GM13976 (cell line): Measurements from ENCODE around the gene SH2D4B.

Experiments
- DNase-seq: peaks from one replicate; pipeline ENCODE4 v3.0.0; 2012; ENCODE audit warnings: low spot score
- in situ Hi-C: fragments of 300-500 bp; cut with MboI; formaldehyde crosslinking; loops from one replicate; pipeline ENCODE4 v1.12.0; 2022; ENCODE audit warnings: low sequenced_read_pairs, mixed read lengths, inconsistent platforms; ENCODE audit not compliant: unreplicated experiment
- TF ChIP-seq, protein P1 (sequence below): IDR thresholded peaks from 2 replicates; pipeline ENCODE4 v1.5.1; 2012; ENCODE audit warnings: borderline replicate concordance, mild to moderate bottlenecking; ENCODE audit not compliant: insufficient read depth; ENCODE audit errors: extremely low read depth, missing control alignments, control extremely low read depth

Gene SH2D4B

GRCh38 chr10:80537736-80538480 lies at the start of gene SH2D4B:
TSS of gene SH2D4B (plus strand) at chr10:80537902. CDS start at chr10:80538332, 430 bp downstream.
- no peak for DNase-seq
- in situ Hi-C loops = no loop called here
- TF ChIP-seq, protein P1, sequence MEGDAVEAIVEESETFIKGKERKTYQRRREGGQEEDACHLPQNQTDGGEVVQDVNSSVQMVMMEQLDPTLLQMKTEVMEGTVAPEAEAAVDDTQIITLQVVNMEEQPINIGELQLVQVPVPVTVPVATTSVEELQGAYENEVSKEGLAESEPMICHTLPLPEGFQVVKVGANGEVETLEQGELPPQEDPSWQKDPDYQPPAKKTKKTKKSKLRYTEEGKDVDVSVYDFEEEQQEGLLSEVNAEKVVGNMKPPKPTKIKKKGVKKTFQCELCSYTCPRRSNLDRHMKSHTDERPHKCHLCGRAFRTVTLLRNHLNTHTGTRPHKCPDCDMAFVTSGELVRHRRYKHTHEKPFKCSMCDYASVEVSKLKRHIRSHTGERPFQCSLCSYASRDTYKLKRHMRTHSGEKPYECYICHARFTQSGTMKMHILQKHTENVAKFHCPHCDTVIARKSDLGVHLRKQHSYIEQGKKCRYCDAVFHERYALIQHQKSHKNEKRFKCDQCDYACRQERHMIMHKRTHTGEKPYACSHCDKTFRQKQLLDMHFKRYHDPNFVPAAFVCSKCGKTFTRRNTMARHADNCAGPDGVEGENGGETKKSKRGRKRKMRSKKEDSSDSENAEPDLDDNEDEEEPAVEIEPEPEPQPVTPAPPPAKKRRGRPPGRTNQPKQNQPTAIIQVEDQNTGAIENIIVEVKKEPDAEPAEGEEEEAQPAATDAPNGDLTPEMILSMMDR = no peak

- in situ Hi-C loops = no loop called here
- TF ChIP-seq, protein P1 = no peak
- no peak for DNase-seq
Measured at GRCh38 chr10:80488539-80489066, 49.1 kb upstream of the SH2D4B start.

DNA sequence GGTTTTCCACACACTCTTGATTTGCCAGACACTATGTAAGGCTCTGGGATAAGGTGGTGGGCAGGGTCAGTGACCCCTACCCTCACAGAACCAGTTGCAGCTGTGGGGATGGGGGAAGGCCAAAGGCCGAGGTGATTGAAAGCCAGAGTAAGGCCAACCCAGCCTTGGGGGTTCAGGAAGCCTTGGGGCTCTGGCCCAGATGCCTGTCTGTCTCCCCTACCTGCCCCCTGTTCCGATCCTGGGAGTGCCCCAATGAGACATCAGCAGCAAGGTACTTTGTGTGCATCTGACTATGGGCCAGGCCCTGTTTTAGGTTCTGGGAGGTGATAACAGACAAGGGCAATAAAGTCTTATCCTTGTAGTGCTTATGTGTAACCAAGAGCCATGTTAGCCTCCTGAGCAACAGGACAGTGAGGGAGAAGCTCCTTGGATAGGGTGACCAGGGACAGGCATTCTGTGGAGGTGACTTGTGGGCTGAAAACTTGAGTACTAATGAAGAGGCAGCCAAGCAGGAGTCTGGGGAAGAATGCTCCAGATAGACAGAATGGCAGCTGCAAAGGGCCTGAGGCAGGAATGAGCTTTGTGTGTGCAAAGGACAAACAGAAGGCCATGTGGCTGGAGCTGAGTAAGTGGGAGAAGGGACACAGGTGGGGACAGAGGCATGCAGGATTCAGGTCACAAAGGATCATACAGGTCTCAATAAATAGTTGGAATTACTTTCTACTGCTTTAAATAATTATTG lies 48.2 kb upstream of the SH2D4B start:
- in situ Hi-C loops = no loop called here

DNA sequence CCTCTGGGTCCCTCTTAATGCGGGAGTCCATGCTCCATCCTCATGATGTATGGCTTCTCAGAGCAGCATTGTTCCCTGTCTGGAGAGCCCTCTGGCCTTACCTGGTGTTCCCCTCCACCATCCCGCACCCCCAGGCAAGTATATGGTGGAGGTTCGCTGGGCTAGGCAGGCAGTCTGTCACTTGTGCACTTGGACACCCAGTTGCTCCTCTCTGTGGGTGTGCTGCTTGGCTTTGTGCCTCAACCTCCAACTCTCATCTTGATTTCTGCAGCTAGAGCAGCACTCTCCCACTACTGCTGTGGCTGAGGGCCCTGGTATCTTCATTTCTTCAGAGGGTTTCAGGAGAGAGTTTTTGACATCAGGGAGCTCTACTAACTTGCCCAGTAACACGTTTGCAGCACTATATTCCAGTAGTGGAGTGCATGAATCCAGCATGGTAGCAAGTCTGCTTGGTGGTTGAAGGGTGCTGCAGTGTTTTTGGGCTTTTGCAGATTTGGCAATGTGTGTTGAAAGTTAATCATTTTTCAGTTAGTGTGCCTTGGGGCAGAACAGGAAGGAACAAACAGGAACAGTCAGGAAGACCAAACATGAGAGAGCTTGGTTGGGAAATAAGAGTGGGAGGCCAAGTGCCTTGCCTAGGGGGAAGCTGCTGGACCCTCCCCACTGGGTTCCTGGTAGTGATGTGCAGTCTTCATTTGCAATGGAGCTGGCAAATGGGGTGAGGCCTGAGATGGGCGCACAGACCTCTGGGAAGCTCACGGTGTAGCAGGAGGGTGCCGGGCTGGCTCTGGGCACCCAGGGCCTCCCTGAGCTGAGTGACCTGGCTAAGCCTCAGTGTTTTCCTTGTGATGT lies 46.2 kb upstream of the SH2D4B start:
- DNase-seq = no peak
- in situ Hi-C loops = no loop called here
- TF ChIP-seq, protein P1 = no peak

More for the DNA sequence above, 48.2 kb upstream of the SH2D4B start:
- TF ChIP-seq, protein P1 = no peak
- DNase-seq = no peak

DNA sequence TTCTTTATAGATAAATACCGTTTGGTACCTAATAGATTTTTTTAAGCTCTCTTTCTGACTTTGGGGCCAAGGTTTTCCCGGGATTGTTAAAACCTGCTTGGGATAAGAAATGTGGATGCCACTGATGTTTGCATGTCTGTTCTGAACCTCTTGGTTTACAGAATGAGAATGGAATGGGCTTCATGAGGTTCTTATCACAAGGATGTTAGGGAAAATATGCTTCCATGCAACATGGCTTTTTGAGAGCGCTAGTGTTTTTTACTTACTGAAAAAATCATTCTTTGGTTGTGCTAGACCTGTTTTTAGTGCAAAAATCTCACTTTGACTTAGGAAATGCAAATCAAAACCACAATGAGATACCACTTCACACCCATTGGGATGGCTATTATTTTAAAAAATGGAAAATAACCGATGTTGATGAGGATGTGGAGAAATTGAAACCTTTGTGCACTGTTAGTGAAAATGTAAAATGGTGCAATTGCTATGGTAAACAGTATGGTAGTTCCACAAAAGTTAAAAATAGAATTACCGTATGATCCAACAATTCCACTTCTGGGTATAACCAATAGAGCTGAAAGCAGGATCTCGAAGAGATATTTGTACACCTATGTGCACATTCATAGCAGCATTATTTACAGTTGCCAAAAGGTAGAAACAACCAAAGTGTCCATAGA lies 44.7 kb upstream of the SH2D4B start:
- TF ChIP-seq, protein P1 = no peak
- DNase-seq = no peak
- in situ Hi-C loops = no loop called here
